ENCODE measurements around the gene WDR89.

GRCh38 chr14:63676615-63677014, 34.9 kb upstream of the WDR89 start:
- TF ChIP-seq CTCF (IDR thresholded peaks at IDR 0.05; ENCODE audit: insufficient read depth, low read length) (no peak), POLR2AphosphoS5 (IDR thresholded peaks at IDR 0.05; ENCODE audit: low read depth) (no peak)
